ENCODE measurements around the gene PLXDC2. TPM values are rescaled to one million over a fixed set of nuclear protein-coding genes. Genes with fewer than 3 reads are reported as not detected.
"Not testable (repeated sequence)": the region's sequence is repeated elsewhere in the genome, so short reads cannot be mapped to it uniquely, and the experiment has no call there.

The PLXDC2 gene
- total RNA-seq, 1 donor from 2014 or later: 1.3 TPM

DNA sequence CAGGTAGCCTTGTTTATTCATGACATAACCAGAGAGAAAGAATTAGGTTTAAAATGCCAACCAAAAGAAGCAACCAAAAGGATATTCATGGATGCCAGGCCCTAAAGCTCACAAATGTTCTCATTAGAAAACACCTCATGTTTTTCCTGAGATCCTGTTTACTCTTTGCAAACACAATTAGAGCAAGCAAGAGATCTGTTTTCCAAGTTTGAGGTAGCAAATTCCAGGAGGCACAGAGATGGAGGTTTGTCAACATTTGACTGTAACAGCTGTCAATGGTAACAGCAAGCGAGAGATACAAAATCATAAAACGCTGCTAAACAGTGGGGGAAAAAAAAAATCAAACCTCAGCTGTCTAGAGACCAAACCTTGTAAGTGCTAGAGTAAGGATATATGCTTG lies 182.2 kb downstream of the PLXDC2 start:
- no peak for FAIRE-seq

GRCh38 chr10:19999431-19999830 lies 183.2 kb downstream of the PLXDC2 start:
- TF ChIP-seq, protein P1, sequence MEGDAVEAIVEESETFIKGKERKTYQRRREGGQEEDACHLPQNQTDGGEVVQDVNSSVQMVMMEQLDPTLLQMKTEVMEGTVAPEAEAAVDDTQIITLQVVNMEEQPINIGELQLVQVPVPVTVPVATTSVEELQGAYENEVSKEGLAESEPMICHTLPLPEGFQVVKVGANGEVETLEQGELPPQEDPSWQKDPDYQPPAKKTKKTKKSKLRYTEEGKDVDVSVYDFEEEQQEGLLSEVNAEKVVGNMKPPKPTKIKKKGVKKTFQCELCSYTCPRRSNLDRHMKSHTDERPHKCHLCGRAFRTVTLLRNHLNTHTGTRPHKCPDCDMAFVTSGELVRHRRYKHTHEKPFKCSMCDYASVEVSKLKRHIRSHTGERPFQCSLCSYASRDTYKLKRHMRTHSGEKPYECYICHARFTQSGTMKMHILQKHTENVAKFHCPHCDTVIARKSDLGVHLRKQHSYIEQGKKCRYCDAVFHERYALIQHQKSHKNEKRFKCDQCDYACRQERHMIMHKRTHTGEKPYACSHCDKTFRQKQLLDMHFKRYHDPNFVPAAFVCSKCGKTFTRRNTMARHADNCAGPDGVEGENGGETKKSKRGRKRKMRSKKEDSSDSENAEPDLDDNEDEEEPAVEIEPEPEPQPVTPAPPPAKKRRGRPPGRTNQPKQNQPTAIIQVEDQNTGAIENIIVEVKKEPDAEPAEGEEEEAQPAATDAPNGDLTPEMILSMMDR (IDR thresholded peaks at IDR 0.05; ENCODE audit: insufficient read depth, low read length, severe bottlenecking): no peak
- no peak for FAIRE-seq

More for the DNA sequence above, 182.2 kb downstream of the PLXDC2 start:
- no peak overlapping the region for H3K4me3 ChIP-seq (ENCODE audit: low read depth, low read length)
- DNase-seq (ENCODE audit: low read depth): no peak
- TF ChIP-seq, protein P1 (IDR thresholded peaks at IDR 0.05; ENCODE audit: insufficient read depth, low read length, severe bottlenecking): no peak
- no peaks in the 10 kb centered on the region for H3K36me3 ChIP-seq (ENCODE audit: control insufficient read depth, insufficient read depth, low read length)
- H3K27me3 ChIP-seq (ENCODE audit: control insufficient read depth, insufficient read depth, low read length): no peaks in the 10 kb centered on the region

DNA sequence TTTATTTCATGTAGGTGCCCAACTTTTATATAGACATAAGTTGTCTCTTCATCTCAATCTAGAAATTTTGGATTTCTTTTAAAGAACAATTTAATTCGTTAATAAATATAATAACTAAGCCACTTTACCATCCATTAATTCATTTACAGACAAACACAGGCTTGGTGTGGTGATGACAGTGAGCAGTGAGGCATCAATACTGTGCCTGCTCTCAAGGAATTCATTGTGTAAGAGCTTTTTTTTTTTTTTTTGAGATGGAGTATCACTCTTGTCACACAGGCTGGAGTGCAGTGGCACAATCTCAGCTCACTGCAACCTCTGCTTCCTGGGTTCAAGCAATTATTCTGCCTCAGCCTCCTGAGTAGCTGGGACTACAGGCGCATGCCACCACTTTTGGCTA lies 185.8 kb downstream of the PLXDC2 start:
- DNase-seq (ENCODE audit: low read depth); H3K4me3 ChIP-seq (ENCODE audit: low read depth, low read length); FAIRE-seq: not testable (repeated sequence)

More at GRCh38 chr10:19999431-19999830, 183.2 kb downstream of the PLXDC2 start:
- no peak for DNase-seq (ENCODE audit: low read depth)
- H3K36me3 ChIP-seq (ENCODE audit: control insufficient read depth, insufficient read depth, low read length): no peaks in the 10 kb centered on the region
- no peaks in the 10 kb centered on the region for H3K27me3 ChIP-seq (ENCODE audit: control insufficient read depth, insufficient read depth, low read length)
- no peak overlapping the region for H3K4me3 ChIP-seq (ENCODE audit: low read depth, low read length)

DNA sequence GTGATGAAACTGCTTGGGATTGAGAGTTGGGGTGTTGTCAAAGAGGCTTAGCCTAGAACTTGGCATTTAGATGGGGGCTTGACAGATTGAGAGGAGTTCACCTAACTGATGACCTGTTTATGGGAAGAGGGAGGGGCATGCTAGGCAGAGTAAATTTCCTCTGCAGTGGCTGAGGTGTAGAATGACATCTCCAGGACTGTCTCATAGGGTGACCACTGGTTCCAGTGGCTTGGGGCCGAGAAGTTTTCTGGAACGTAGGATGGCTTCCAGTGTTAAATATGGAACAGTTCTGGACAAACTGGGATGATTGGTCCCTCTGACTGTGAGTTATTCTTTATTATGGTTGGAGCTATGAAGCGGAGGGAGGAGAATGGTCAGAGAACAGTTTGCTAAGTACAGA lies 186.4 kb downstream of the PLXDC2 start:
- no peak overlapping the region for H3K4me3 ChIP-seq (ENCODE audit: low read depth, low read length)
- H3K27me3 ChIP-seq (ENCODE audit: control insufficient read depth, insufficient read depth, low read length): no peaks in the 10 kb centered on the region
- no peak for DNase-seq (ENCODE audit: low read depth)
- H3K36me3 ChIP-seq (ENCODE audit: control insufficient read depth, insufficient read depth, low read length): no peaks in the 10 kb centered on the region
- FAIRE-seq: no peak
- TF ChIP-seq, protein P1 (IDR thresholded peaks at IDR 0.05; ENCODE audit: insufficient read depth, low read length, severe bottlenecking): no peak

More for the DNA sequence above, 185.8 kb downstream of the PLXDC2 start:
- not testable (repeated sequence) for H3K27me3 ChIP-seq (ENCODE audit: control insufficient read depth, insufficient read depth, low read length); H3K36me3 ChIP-seq (ENCODE audit: control insufficient read depth, insufficient read depth, low read length)

DNA sequence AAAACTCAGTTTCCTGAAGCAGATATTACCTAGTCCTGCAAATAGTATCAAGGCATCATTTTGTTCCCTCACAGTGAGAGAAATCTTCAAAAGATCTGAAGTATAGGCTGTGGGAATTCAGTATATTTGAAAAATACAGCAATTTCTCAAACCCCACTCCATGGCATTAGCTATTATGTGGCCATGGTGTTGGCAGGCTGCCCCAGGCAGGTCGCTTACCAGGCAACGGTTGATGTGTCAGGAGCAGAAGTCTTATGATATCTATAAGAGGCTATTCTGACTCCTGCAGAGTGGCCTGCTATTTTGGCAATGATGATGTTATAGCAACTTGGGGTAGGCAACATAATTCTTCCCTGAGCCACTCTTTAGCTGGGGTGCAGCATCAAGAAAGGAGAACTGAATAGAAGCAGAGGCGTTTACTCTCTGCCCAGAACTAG lies 187.9 kb downstream of the PLXDC2 start:
- FAIRE-seq (no peak), DNase-seq (ENCODE audit: low read depth) (no peak)
- Histone ChIP-seq H3K27me3 (ENCODE audit: control insufficient read depth, insufficient read depth, low read length) (no peaks in the 10 kb centered on the region), H3K36me3 (ENCODE audit: control insufficient read depth, insufficient read depth, low read length) (no peaks in the 10 kb centered on the region), H3K4me3 (ENCODE audit: low read depth, low read length) (no peak overlapping the region)
- TF ChIP-seq, protein P1 (IDR thresholded peaks at IDR 0.05; ENCODE audit: insufficient read depth, low read length, severe bottlenecking): no peak

- Histone ChIP-seq H3K36me3 (ENCODE audit: control insufficient read depth, insufficient read depth, low read length) (no peaks in the 10 kb centered on the region), H3K4me3 (ENCODE audit: low read depth, low read length) (no peak overlapping the region), H3K27me3 (ENCODE audit: control insufficient read depth, insufficient read depth, low read length) (no peaks in the 10 kb centered on the region)
- no peak for DNase-seq (ENCODE audit: low read depth)
- TF ChIP-seq, protein P1 (IDR thresholded peaks at IDR 0.05; ENCODE audit: insufficient read depth, low read length, severe bottlenecking): no peak
- no peak for FAIRE-seq
These were observed 189.4 kb downstream of the PLXDC2 start for GRCh38 chr10:20005638-20006037.
